ENCODE results near the gene CSNK1A1.

DNA sequence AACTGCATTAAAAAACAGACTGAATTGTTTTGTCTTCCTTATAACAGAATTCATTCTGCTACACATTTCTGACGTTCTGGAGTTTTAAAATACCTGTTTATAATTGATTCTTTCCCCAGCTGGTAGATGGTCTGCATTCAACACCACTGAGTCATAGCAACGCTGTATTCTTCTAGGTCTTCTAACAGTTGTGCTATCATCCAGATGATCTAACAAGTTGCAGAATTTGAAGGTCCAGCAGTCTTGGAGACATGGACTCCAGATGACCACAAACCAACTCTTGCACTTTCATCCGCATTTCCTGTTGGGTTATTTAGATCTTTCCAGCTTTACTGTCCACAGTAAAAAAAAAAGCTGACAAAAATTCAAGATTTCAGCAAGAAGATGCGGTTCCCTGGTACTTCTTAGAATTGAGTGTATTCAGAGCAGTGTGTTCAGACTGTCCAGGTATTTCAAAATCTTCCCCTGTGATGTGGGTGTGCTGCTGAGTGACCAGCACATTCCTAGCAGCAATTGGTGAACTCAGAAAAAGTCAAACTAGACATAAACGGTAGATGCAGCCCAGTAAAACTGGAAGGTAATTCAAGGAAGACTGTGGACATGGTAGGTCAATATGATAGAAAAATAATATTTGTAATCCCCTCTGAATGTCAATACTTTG is 50.2 kb downstream of the CSNK1A1 start:
- TF ChIP-seq CTCF (IDR thresholded peaks at IDR 0.05 in 4 of 5, conservative IDR thresholded peaks at IDR 0.05 in 1 of 5) (no peak), POLR2A (IDR thresholded peaks at IDR 0.05) (no peak)
